OCI-LY7 (cell line): ENCODE results near the gene TRAPPC6A. TPM values are rescaled to one million over a fixed set of nuclear protein-coding genes. Genes with fewer than 3 reads are reported as not detected.

Source experiments
- BruUV-seq: library from RNA; stranded (reverse); fragments of 400-500 nt; replicated peaks from 2 replicates; lab custom pipeline; 2021; lab: Mats Ljungman, UMichigan
- CTCF ChIA-PET: fragments of 300-600 bp; sonication (Branson Sonifier 250); formaldehyde crosslinking; loops from one replicate; lab custom pipeline; 2022; ENCODE audit warnings: antibody characterized with exemption; ENCODE audit not compliant: unreplicated experiment; lab: Charles Lee
- POLR2A ChIA-PET: fragments of 300-600 bp; sonication (Branson Sonifier 250); formaldehyde crosslinking; loops from one replicate; lab custom pipeline; 2022; ENCODE audit warnings: antibody characterized with exemption; lab: Charles Lee
- DNase-seq: peaks from one replicate; pipeline ENCODE4 v3.0.0-alpha.2; 2015; ENCODE audit warnings: low spot score
- H2AFZ ChIP-seq: fragments of 200-600 bp; sonication (generic), shearing (Covaris generic); 2 replicates; pipeline ENCODE4 v1.6.1; 2014; ENCODE audit warnings: mild to moderate bottlenecking, antibody characterized with exemption, low read length, moderate library complexity
- H3K27ac ChIP-seq: fragments of 200-600 bp; sonication (generic); 2 replicates; pipeline ENCODE4 v1.5.1; 2014; ENCODE audit warnings: mixed run types, low read depth, mild to moderate bottlenecking, moderate library complexity, low read length, inconsistent platforms; ENCODE audit not compliant: poor library complexity, severe bottlenecking
- H3K36me3 ChIP-seq: fragments of 200-600 bp; sonication (generic); 2 replicates; pipeline ENCODE4 v1.6.1; 2014; ENCODE audit warnings: mild to moderate bottlenecking, antibody characterized with exemption, low read length, moderate library complexity, mixed read lengths; ENCODE audit not compliant: insufficient read depth
- H3K4me1 ChIP-seq: fragments of 200-600 bp; sonication (generic); 2 replicates; pipeline ENCODE4 v1.5.1; 2014; ENCODE audit warnings: mild to moderate bottlenecking, low read length; ENCODE audit not compliant: insufficient read depth, poor library complexity, severe bottlenecking
- H3K4me2 ChIP-seq: fragments of 200-600 bp; sonication (generic); 2 replicates; pipeline ENCODE4 v1.6.1; 2014; ENCODE audit warnings: mild to moderate bottlenecking, low read length
- H3K4me3 ChIP-seq: fragments of 200-600 bp; sonication (generic); 2 replicates; pipeline ENCODE4 v1.5.1; 2014; ENCODE audit warnings: mild to moderate bottlenecking, low read depth, low read length; ENCODE audit not compliant: poor library complexity, severe bottlenecking
- H3K79me2 ChIP-seq: fragments of 200-600 bp; sonication (generic); 2 replicates; pipeline ENCODE4 v1.6.1; 2016; ENCODE audit warnings: low read depth, mild to moderate bottlenecking, low read length, moderate library complexity, mixed read lengths; ENCODE audit not compliant: insufficient read depth
- H3K9me2 ChIP-seq: fragments of 200-600 bp; sonication (generic); 2 replicates; pipeline ENCODE4 v1.6.1; 2016; ENCODE audit warnings: mild to moderate bottlenecking, low read length, mixed read lengths; ENCODE audit not compliant: insufficient read depth
- H3K9me3 ChIP-seq: fragments of 200-600 bp; sonication (generic); 2 replicates; pipeline ENCODE4 v1.6.1; 2014; ENCODE audit warnings: mild to moderate bottlenecking, mixed run types, low read length, mixed read lengths
- H4K20me1 ChIP-seq: fragments of 200-600 bp; sonication (generic); 2 replicates; pipeline ENCODE4 v1.6.1; 2014; ENCODE audit warnings: mild to moderate bottlenecking, antibody characterized with exemption, low read length, moderate library complexity, mixed read lengths; ENCODE audit not compliant: insufficient read depth
- CTCF ChIP-seq: fragments of 200-600 bp; sonication (generic); conservative IDR thresholded peaks from 2 replicates; pipeline ENCODE4 v1.5.1; 2014; ENCODE audit warnings: mild to moderate bottlenecking, antibody characterized with exemption, low read length, moderate library complexity, mixed read lengths
- EZH2phosphoT487 ChIP-seq: fragments of 200-600 bp; sonication (generic); IDR thresholded peaks from 2 replicates; pipeline ENCODE4 v1.6.1; 2018; ENCODE audit warnings: low read depth, borderline replicate concordance, mild to moderate bottlenecking, mixed run types, antibody characterized with exemption, low read length, moderate library complexity, mixed read lengths
- intact Hi-C: fragments of 100-400 bp; cut with micrococcal nuclease; formaldehyde crosslinking; loops from one replicate; pipeline ENCODE4 v1.10.0; 2022; ENCODE audit not compliant: unreplicated experiment
- total RNA-seq, 2 experiments: library from RNA; depleted of rRNA in 1 of 2; stranded (reverse); fragments of >200 nt in 1 of 2; shearing (Covaris generic) in 1 of 2; gene quantifications; 2 replicates each; pipeline ENCODE4 v1.2.3, GENCODE V29; 2014 to 2022

Gene TRAPPC6A
- total RNA-seq, 2 experiments from 2014 or later = 55.6 to 70.9 TPM

- CTCF ChIA-PET = no interaction called here
- H3K79me2 ChIP-seq = peaks cover 35% of the 10 kb centered on the region; the same call in 1 of the 2 replicates
- intact Hi-C loops = loop anchor here (1.0 kb wide), 1 partner anchor 26 kb away; no protein-coding TSS in a partner anchor
- peak overlapping the region; percentile 25 for H3K4me3 ChIP-seq
- H4K20me1 ChIP-seq = 0 out of 2 replicates have a peak, but pooled peaks cover 7% of the 10 kb centered on the region
- peak overlapping the region; percentile 66 for H3K27ac ChIP-seq
- POLR2A ChIA-PET = interaction anchor here (0.6 kb wide), 1 partner anchor 59 kb away, joined by 3 read pairs; no protein-coding TSS in a partner anchor
- H3K9me2 ChIP-seq = no peaks in the 10 kb centered on the region
- BruUV-seq = no TSS peak
- no peak for DNase-seq
- peaks cover 5% of the 10 kb centered on the region for H3K36me3 ChIP-seq
- peaks cover 55% of the 10 kb centered on the region for H3K4me1 ChIP-seq
- no peak overlapping the region for H2AFZ ChIP-seq
- peak overlapping the region; percentile 67 for H3K4me2 ChIP-seq
- TF ChIP-seq CTCF (no peak), EZH2phosphoT487 (no peak)
- no peaks in the 10 kb centered on the region for H3K9me3 ChIP-seq
These were observed 59.9 kb downstream of the TRAPPC6A start for GRCh38 chr19:45118106-45118505.

GRCh38 chr19:45117671-45118070, 60.4 kb downstream of the TRAPPC6A start:
- no peak for DNase-seq
- Histone ChIP-seq H2AFZ (no peak overlapping the region), H3K4me2 (peak overlapping the region; percentile 67; the same call in 1 of the 2 replicates), H3K79me2 (peaks cover 35% of the 10 kb centered on the region; the same call in 1 of the 2 replicates), H4K20me1 (0 out of 2 replicates have a peak, but pooled peaks cover 7% of the 10 kb centered on the region), H3K4me3 (no peak overlapping the region), H3K4me1 (peaks cover 55% of the 10 kb centered on the region), H3K36me3 (peaks cover 5% of the 10 kb centered on the region), H3K9me2 (no peaks in the 10 kb centered on the region), H3K9me3 (no peaks in the 10 kb centered on the region), H3K27ac (peak overlapping the region; percentile 66)
- ChIA-PET CTCF (interaction anchor here (0.6 kb wide), 1 partner anchor 1759 kb away, joined by 3 read pairs; no protein-coding TSS in a partner anchor), POLR2A (no interaction called here)
- TF ChIP-seq EZH2phosphoT487 (no peak), CTCF (no peak)
- intact Hi-C loops = loop anchor here (1.0 kb wide), 1 partner anchor 25 kb away; no protein-coding TSS in a partner anchor
- no TSS peak for BruUV-seq

GRCh38 chr19:45117167-45117594, 60.9 kb downstream of the TRAPPC6A start:
- TF ChIP-seq CTCF (no peak), EZH2phosphoT487 (no peak)
- H3K79me2 ChIP-seq = peaks cover 33% of the 10 kb centered on the region; the same call in 1 of the 2 replicates

More at GRCh38 chr19:45117167-45117594, 60.9 kb downstream of the TRAPPC6A start:
- DNase-seq = peak; percentile 50
- no TSS peak for BruUV-seq
- H3K4me3 ChIP-seq = no peak overlapping the region
- peak overlapping the region; percentile 67 for H3K4me2 ChIP-seq
- H4K20me1 ChIP-seq = 0 out of 2 replicates have a peak, but pooled peaks cover 7% of the 10 kb centered on the region
- ChIA-PET POLR2A (no interaction called here), CTCF (interaction anchor here (0.6 kb wide), 1 partner anchor 1760 kb away, joined by 3 read pairs; no protein-coding TSS in a partner anchor)
- H3K4me1 ChIP-seq = peaks cover 55% of the 10 kb centered on the region
- no peaks in the 10 kb centered on the region for H3K9me3 ChIP-seq
- no peaks in the 10 kb centered on the region for H3K9me2 ChIP-seq
- peaks cover 5% of the 10 kb centered on the region for H3K36me3 ChIP-seq
- H3K27ac ChIP-seq = peak overlapping the region; percentile 66
- no peak overlapping the region for H2AFZ ChIP-seq
- intact Hi-C loops = no loop called here
